PC-3 (cell line): ENCODE measurements around the gene NPFFR1. TPM values are rescaled to one million over a fixed set of nuclear protein-coding genes. Genes with fewer than 3 reads are reported as not detected.

ENCODE experiments used
- ATAC-seq: fragments of 200-7000 bp; cut with Tn5 transposase; 2 replicates; pipeline ENCODE4 v1.9.1; 2020; ENCODE audit warnings: mild to moderate bottlenecking, moderate library complexity
- BruUV-seq: library from RNA; stranded (reverse); fragments of 400-500 nt; replicated peaks from 2 replicates; lab custom pipeline; 2021; lab: Mats Ljungman, UMichigan
- CTCF ChIA-PET: fragments of 300-600 bp; sonication (Branson Sonifier 250); formaldehyde crosslinking; loops from one replicate; lab custom pipeline; 2022; ENCODE audit warnings: antibody characterized with exemption; lab: Charles Lee
- POLR2A ChIA-PET: fragments of 300-600 bp; sonication (Branson Sonifier 250); formaldehyde crosslinking; loops from one replicate; lab custom pipeline; 2022; ENCODE audit warnings: antibody characterized with exemption; ENCODE audit not compliant: unreplicated experiment; lab: Charles Lee
- DNase-seq: peaks from one replicate; pipeline ENCODE4 v3.0.0-alpha.2; 2015
- H2AFZ ChIP-seq: fragments of 300-600 bp; sonication (generic); 2 replicates; pipeline ENCODE4 v1.6.0; 2016; ENCODE audit warnings: antibody characterized with exemption, low read length
- H3F3A ChIP-seq: fragments of 300-600 bp; sonication (generic); one replicate; pipeline ENCODE4 v1.6.0; 2017; ENCODE audit warnings: antibody characterized with exemption, low read length, control low read depth, mild to moderate bottlenecking; ENCODE audit not compliant: unreplicated experiment
- H3K27ac ChIP-seq: fragments of 300-600 bp; sonication (generic); 2 replicates; pipeline ENCODE4 v1.5.1; 2016; ENCODE audit warnings: mild to moderate bottlenecking, low read length
- H3K27me3 ChIP-seq: fragments of 300-600 bp; sonication (generic); 2 replicates; pipeline ENCODE4 v1.6.1; 2016; ENCODE audit warnings: low read length, mixed read lengths
- H3K36me3 ChIP-seq: fragments of 300-600 bp; sonication (generic); 2 replicates; pipeline ENCODE4 v1.6.1; 2016; ENCODE audit warnings: low read depth, mixed run types, low read length, mixed read lengths
- H3K4me1 ChIP-seq: fragments of 300-600 bp; sonication (generic); 2 replicates; pipeline ENCODE4 v1.5.1; 2016; ENCODE audit warnings: low read length; ENCODE audit not compliant: insufficient read depth
- H3K4me2 ChIP-seq: fragments of 300-600 bp; sonication (generic); 2 replicates; pipeline ENCODE4 v1.6.0; 2016; ENCODE audit warnings: low read length
- H3K4me3 ChIP-seq: fragments of 300-600 bp; sonication (generic); 2 replicates; pipeline ENCODE4 v1.5.1; 2016; ENCODE audit warnings: mild to moderate bottlenecking, low read length, mixed read lengths
- H3K79me2 ChIP-seq: fragments of 300-600 bp; sonication (generic); 2 replicates; pipeline ENCODE4 v1.6.1; 2017; ENCODE audit warnings: low read length, mixed read lengths
- H3K9ac ChIP-seq: fragments of 300-600 bp; sonication (generic); 2 replicates; pipeline ENCODE4 v1.6.0; 2016; ENCODE audit warnings: mild to moderate bottlenecking, low read length
- H3K9me2 ChIP-seq: fragments of 300-600 bp; sonication (generic); replicated peaks from 2 replicates; pipeline ENCODE4 v1.6.1; 2016; ENCODE audit warnings: mixed run types, low read length, mixed read lengths
- H3K9me3 ChIP-seq: fragments of 300-600 bp; sonication (generic); 2 replicates; pipeline ENCODE4 v1.6.1; 2016; ENCODE audit warnings: low read length, mixed read lengths
- H4K20me1 ChIP-seq: fragments of 300-600 bp; sonication (generic); 2 replicates; pipeline ENCODE4 v1.6.1; 2016; ENCODE audit warnings: low read length, mixed read lengths
- EZH2 ChIP-seq: fragments of 300-600 bp; sonication (generic); IDR thresholded peaks from one replicate; pipeline ENCODE4 v1.6.1; 2017; ENCODE audit warnings: antibody characterized with exemption, mild to moderate bottlenecking, low read length; ENCODE audit not compliant: unreplicated experiment
- EZH2phosphoT487 ChIP-seq: fragments of 300-600 bp; sonication (generic); IDR thresholded peaks from 2 replicates; pipeline ENCODE4 v1.6.1; 2018; ENCODE audit warnings: mild to moderate bottlenecking, antibody characterized with exemption, low read length, borderline replicate concordance
- intact Hi-C: fragments of 100-400 bp; cut with micrococcal nuclease; formaldehyde crosslinking; loops from 2 replicates; pipeline ENCODE4 v1.9.0; 2023
- total RNA-seq: library from RNA; depleted of rRNA; stranded (reverse); fragments of >200 nt; gene quantifications from 2 replicates; pipeline ENCODE4 v1.2.3, GENCODE V29; 2014
- TF ChIP-seq, protein P1 (sequence below): fragments of 300-600 bp; sonication (generic); conservative IDR thresholded peaks from 2 replicates; pipeline ENCODE4 v1.5.1; 2017; ENCODE audit warnings: antibody characterized with exemption, low read depth, mild to moderate bottlenecking, low read length

The NPFFR1 gene
- total RNA-seq, 1 experiment from 2014 or later: not detected

GRCh38 chr10:70253878-70254765, 29.7 kb downstream of the NPFFR1 start:
- H3K79me2 ChIP-seq: no peaks in the 10 kb centered on the region
- H2AFZ ChIP-seq: no peak overlapping the region
- ChIA-PET CTCF (interaction anchor here (0.6 kb wide), 1 partner anchor 33 kb away, joined by 3 read pairs; no protein-coding TSS in a partner anchor), POLR2A (no interaction called here)
- intact Hi-C loops: no loop called here
- no peaks in the 10 kb centered on the region for H3K27me3 ChIP-seq
- H3K27ac ChIP-seq: no peak overlapping the region
- no peaks in the 10 kb centered on the region for H3K9me2 ChIP-seq
- no peaks in the 10 kb centered on the region for H3K36me3 ChIP-seq
- DNase-seq: no peak
- BruUV-seq: no TSS peak
- no peak for ATAC-seq
- no peaks in the 10 kb centered on the region for H4K20me1 ChIP-seq
- H3F3A ChIP-seq: no peaks in the 10 kb centered on the region
- TF ChIP-seq, protein P1, sequence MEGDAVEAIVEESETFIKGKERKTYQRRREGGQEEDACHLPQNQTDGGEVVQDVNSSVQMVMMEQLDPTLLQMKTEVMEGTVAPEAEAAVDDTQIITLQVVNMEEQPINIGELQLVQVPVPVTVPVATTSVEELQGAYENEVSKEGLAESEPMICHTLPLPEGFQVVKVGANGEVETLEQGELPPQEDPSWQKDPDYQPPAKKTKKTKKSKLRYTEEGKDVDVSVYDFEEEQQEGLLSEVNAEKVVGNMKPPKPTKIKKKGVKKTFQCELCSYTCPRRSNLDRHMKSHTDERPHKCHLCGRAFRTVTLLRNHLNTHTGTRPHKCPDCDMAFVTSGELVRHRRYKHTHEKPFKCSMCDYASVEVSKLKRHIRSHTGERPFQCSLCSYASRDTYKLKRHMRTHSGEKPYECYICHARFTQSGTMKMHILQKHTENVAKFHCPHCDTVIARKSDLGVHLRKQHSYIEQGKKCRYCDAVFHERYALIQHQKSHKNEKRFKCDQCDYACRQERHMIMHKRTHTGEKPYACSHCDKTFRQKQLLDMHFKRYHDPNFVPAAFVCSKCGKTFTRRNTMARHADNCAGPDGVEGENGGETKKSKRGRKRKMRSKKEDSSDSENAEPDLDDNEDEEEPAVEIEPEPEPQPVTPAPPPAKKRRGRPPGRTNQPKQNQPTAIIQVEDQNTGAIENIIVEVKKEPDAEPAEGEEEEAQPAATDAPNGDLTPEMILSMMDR: no peak
- TF ChIP-seq EZH2 (no peak), EZH2phosphoT487 (no peak)
- no peaks in the 10 kb centered on the region for H3K4me1 ChIP-seq
- H3K9ac ChIP-seq: no peak overlapping the region
- H3K4me3 ChIP-seq: no peak overlapping the region
- H3K9me3 ChIP-seq: 0 out of 2 replicates have a peak, but pooled peaks cover 4% of the 10 kb centered on the region
- no peak overlapping the region for H3K4me2 ChIP-seq

DNA sequence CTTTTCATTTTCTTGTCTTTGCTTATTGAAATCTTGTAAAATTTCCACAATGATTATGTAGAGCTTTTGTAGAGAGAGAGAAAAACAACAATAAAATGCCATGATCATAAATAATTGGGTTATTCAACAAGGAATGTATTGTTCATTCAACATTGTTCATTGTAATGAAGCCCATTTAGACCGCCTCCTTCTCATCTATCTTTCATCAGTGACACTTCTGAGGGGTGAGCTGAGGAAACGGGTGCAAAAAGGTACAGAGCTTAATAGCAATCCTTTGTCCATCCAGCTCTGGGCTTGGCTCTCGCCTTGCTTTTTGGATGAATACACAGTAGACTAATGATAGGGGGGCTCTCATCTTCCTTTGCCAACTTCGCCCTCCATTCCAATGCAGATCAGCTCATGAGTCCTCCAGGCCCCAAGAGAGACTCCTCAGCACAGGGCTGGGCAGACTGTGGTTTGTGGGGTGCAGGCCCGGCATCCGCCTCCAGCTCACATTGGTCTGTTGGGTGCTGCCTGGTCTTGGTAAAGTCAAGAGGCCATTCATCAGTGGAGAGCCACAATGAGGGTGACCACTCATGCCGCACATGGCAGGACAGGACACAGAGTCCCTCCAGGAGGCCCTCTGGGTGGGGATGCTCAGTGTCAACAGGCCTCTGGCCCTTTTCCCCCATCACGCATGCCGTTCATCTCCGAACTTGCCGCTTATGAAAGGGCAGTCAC, 32.7 kb downstream of the NPFFR1 start:
- TF ChIP-seq, protein P1: no peak
- TF ChIP-seq EZH2phosphoT487: no peak
- DNase-seq (no peak), ATAC-seq (no peak)
- no peak overlapping the region for H3K4me3 ChIP-seq
- no peak overlapping the region for H3K4me2 ChIP-seq
- H3K9me2 ChIP-seq: no peaks in the 10 kb centered on the region
- no peaks in the 10 kb centered on the region for H4K20me1 ChIP-seq
- BruUV-seq: no TSS peak
- H2AFZ ChIP-seq: no peak overlapping the region
- H3K27me3 ChIP-seq: peaks cover 10% of the 10 kb centered on the region; the same call in 1 of the 2 replicates
- ChIA-PET POLR2A (no interaction called here), CTCF (interaction anchor here (0.6 kb wide), 1 partner anchor 128 kb away, joined by 3 read pairs; no protein-coding TSS in a partner anchor)
- no peaks in the 10 kb centered on the region for H3K36me3 ChIP-seq
- H3K4me1 ChIP-seq: no peaks in the 10 kb centered on the region
- H3F3A ChIP-seq: no peaks in the 10 kb centered on the region
- H3K9ac ChIP-seq: no peak overlapping the region
- intact Hi-C loops: no loop called here
- no peak overlapping the region for H3K27ac ChIP-seq
- 0 out of 2 replicates have a peak, but pooled peaks cover 4% of the 10 kb centered on the region for H3K9me3 ChIP-seq
- H3K79me2 ChIP-seq: no peaks in the 10 kb centered on the region
